HG02981 (cell line): ENCODE data around the gene PRDM5.
"Not testable (repeated sequence)": the region's sequence is repeated elsewhere in the genome, so short reads cannot be mapped to it uniquely, and the experiment has no call there.

Source experiments
- ATAC-seq: cut with Tn5 transposase; IDR thresholded peaks from one replicate; pipeline ENCODE4 v1.9.1; 2021; ENCODE audit warnings: mild to moderate bottlenecking, moderate library complexity; ENCODE audit not compliant: unreplicated experiment

The PRDM5 gene

DNA sequence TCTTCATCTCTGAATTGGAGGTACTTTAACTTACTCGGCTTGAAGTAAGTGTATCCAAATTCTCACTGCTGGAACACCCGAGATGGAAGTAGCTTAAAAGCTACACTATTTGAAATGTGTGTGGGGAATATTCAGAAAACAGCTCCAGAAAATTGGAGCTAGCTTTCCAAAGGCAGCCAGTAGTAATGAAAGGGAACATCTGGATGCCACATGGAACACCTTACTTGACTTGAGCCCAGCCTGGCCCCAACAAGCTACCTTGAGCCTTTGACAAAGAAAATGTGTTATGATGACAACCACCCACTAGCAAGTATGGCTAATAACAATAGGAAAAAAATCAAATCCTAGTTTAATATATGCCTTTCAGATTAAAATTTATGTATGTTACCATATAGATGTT, 161.5 kb downstream of the PRDM5 start:
- ATAC-seq, result no peak

DNA sequence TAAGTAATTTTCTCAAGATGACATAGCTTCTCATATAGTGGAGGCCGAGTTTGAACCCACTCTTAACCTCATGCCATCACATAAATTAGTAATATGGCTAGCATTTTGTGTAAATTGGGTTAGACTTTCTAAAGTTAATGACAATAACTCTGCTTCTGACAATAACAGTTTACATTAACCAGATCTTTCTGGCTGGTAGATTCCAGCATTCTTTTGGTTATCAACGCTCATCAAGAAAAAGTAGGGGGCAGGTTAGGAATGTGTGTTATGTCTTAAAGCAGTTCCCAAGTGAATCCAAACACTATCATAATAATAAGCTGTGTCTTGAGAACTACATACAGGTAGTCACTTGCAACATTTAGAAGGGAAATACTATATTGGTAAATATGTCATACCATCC, 162.5 kb downstream of the PRDM5 start:
- no peak for ATAC-seq

DNA sequence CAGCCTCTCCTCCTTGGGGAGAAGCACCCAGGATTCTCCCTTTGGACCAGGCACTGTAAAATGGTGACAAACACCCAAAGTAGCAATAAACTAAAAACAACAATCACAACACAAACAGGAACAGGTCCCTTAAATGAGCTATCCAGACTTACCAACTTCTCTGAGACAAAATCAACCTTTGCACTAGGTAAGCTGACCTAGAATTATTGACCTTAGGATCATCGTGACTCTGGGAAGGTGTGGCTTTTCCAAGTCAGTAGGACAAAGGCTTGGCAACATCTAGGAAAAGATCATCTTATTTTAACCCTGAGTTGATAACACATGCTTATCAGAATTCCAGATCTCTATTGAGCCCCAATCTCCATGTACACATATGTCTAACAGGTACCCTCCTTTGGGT, 166.7 kb downstream of the PRDM5 start:
- no peak for ATAC-seq

DNA sequence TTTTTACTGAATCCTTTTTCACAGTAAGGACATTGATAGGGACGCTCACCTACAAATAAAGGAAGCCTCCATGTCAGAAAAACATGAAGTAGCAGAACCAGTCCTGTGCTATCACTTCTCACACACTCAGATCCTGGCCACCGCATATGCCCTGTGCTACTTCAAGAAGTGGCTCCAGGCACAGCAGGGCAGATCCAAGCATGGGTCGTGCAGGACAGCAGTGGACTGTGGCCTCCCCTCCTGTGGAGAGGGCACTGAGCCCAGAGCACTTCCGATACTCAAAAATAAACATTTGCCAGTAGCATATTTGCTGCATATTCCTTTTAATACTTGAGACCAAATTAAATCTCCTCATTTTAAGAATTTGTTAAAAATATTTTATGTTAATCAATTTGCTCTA, 167.9 kb downstream of the PRDM5 start:
- no peak for ATAC-seq

DNA sequence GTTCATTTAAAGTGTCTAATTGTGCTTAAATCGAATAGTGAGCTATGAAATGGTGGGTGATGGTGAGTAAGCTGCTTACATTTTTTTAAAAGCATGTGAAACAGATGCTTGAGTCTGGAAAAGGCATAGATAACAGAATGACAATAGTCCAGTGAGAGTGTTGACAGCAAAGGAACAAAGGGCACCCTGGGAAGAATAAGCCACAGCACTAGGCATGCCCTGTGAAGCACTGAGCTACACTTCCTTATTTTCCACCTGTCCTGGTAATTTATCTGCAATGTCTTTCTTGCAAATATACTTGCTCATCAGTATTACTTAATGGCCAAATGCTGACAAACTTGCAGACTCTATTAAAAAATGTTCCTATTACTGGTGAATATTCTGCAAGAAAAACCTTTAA, 168.7 kb downstream of the PRDM5 start:
- ATAC-seq, result no peak

DNA sequence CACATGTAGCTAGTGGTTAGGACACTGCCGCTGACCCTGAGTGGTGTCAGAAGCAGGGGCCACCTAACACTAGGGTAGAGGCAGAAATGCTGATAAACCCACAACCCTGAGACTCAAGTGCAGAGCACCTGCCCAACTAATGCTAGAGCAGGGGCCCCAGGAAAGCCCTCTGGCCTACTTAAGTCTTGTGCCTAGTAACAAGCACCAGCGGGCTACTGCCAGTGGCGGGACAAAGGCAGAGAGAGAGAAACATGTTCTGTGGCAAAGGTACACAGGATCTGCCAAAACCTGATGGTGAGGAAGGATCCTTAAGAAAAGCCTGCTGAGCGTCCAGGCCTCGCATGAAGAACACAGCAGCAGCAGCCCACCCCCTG, 172.4 kb downstream of the PRDM5 start:
- ATAC-seq, result no peak

DNA sequence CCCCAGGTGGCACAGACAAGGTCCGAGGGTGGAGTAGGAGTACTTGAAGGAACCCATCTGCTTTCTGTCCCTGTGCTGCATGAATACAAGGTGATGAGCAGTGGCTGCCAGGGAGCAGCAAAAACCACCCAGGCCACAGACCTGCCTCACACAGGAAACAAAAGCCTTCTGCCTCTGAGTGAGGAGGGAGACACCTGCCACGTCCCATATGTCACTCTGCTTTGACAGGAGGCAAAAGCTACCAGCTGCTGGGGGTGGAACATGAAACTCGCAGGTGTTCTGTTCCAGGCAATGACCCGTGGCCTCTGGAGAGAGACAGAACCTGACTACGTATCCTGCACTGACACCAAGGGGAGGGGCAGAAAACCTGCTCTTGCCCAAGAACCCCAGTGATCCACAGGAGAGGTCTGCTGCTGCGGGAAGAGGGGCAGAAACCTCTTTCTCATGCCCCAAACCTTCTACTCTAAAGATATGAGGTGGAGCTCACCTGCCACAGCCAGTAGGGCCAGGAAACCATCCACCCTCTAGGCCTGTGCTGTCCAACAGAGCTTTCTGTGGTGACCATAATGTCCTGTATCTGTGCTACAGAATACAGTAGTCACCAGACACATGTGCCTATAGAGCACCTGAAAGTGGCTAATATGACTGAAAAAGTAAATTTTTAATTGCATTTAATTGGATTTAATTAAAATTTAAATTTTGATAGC, 172.9 kb downstream of the PRDM5 start:
- ATAC-seq, result peak; percentile 94

DNA sequence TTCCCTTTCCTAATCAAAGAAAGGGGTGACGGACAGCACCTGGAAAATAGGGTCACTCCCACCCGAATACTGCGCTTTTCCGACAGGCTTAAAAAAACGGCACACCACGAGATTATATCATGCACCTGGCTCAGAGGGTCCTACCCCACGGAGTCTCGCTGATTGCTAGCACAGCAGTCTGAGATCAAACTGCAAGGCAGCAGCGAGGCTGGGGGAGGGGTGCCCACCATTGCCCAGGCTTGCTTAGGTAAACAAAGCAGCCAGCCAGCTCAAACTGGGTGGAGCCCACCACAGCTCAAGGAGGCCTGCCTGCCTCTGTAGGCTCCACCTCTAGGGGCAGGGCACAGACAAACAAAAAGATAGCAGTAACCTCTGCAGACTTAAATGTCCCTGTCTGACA, 180.9 kb downstream of the PRDM5 start:
- not testable (repeated sequence) for ATAC-seq

DNA sequence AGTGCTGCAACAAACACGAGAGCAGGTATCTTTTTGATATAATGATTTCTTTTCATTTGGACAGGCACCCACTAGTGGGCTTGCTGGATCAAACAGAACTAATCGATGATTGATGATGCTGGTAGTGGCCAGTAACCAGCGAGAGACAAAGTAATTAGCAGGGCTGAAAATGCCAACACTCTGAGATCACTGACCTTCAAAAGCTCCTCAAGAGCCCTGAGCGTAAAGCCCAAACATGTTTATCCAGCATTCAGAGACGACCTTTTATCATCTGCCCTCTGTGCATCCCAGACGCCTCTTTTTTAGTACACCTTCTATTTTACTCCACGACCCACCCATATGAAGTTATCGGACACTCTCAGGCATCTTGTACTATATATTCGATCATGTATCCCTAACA, 186.2 kb downstream of the PRDM5 start:
- ATAC-seq, result no peak

DNA sequence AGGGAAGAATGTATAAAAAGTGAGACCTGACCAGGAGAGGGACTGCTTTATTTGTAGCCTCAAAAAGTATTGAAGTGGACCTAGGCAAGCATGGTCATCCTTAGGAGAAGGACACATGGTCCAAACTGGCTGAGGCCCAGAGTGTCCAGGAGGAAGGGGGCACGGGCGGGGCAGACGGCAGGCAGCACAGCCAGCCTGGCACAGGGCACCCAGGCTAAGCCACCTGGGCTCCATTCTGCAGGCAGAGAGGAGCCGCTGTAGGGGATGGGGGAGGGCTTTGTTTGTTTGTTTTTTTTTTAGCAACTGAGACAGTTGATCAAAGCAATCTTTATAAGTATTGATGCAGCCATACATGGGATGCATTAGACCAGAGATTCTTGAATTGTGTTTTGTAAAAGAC, 188.6 kb downstream of the PRDM5 start:
- no peak for ATAC-seq

DNA sequence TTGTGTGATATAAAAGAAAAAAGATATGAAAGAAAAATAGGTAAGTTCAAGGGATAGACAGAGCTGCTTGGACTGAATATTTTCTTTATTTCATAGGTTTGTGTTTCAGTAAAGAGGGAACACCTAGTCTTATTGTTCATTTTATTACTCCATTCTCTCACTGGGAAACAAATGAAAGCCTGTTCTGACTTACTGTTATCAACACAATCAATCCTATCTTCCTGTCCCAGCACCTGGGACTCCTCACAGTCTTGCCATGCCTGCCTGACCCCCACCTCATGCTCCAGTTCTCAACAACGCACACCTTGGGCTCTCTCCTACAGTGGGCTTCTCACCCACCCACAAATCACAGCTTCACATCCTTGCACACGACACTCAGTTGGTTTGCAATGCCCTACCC, 189.5 kb downstream of the PRDM5 start:
- no peak for ATAC-seq

DNA sequence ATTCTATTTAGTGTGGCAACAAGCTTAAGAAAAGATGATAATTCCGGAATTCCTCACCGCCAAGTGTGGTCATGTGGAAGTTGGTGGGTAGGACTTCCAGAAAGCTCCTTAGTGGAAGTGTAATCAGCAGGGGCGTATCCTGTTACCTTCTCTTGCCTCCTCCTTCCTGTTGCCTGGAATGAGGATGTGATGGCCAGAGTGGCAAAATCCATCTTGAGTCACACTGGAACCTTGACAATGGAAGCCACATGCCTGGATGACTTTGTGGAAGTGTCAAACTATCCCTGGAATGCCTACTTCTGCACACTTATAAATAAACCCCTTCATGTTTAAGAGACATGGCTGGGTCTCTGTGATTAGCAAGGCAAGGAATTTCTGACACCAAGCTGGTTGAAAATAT, 191.0 kb downstream of the PRDM5 start:
- ATAC-seq, result no peak

DNA sequence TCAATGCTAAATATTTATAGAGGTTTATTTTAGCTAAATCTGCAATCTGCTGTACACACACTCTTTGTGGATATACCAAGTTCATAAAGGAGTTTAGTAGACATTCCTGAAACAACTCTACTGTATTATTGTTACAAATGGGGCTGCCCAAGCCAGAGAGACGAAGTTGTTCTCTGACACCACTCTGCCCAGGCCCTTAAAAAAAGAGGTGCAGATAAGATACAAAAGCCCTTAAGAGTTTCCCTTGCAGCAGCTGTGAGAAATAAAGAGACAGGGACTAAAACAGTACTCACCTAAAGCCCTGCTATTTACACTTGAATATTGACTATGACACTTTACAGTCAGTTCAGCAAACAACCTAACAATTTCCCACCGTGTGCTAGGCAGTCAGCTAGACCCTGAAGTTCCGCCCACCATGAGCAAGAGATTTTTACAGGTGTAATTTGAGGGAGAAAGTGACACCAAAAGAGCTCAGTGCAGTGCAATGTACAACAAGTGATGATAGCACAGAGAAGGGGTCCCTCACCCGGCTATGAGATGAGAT, 191.7 kb downstream of the PRDM5 start:
- ATAC-seq, result no peak

DNA sequence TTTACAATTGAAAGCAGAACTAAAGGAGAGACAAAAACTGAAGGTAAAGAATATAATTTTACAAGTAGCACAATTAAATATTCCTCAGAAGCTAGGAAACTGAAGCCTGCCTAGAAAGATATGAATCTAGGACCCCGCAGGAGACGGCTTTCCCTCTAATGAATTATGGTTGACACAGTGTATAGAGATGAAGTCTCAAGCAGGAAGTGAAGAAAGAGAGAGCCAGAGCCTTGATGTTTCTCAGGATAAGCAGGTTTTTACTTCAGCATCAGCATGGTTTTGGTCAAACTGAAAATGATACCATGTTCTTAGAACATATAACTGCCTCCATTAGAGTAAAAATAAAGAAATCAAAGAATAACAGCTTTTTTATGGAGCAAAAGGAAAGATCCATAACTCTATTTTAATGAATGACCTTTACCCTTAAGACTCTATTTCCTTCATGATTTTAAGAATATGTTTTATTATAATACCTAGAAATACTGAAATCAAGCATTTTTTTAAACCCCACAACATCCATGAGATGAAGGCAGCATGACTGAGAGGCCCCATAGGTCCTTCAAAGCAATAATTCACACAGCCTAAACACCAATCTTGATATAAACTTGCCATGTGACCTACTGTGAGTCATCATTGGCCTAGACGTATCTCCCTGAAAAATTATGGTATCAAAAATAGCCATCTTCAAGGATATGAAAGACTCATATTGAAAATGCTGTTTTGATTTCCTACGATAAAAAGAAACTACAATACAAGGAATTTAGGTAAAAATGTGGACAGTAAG, 193.4 kb downstream of the PRDM5 start:
- no peak for ATAC-seq

DNA sequence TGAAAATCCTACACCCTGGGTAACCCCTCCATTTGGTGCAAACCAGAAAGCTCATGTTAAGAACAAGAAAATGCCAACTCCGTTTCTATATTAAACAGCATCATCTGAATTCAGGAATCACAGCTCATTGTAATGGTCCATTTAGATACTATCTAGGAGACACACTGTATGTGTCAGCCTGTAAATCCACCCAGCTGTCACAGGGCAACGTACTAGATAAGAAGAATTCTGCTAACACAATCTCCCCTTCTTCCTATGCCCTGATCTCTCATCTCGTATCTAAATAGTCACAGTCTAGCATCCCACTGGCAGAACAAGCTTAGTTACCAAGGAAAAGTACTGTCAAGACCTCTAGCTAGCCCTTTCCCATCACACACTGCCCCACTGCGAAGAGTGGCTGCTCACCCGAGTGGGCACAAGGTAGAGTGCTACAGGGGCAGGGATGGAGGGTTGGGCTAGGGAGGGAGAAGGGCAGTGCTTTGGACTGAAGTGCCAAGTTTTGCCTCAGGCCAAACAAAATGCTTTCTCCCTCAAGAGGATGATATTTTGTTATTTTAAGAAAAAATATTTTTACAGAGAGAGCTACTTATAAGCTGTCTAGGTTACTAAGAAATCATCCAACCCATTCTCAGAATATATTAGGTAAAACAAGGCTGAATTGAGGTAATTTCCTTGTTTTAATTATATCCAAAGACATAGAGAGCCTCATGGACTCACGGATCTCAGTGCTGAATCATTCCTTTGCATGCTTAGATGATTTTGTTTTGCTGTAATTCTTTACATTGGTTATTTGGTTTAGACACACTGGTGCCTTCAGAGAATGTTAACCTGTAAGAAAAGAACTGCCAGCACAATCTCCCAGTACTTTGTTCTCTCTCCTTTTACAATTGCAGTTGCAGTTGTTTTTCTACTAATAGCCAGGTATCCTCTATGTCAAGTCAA, 196.6 kb downstream of the PRDM5 start:
- no peak for ATAC-seq

DNA sequence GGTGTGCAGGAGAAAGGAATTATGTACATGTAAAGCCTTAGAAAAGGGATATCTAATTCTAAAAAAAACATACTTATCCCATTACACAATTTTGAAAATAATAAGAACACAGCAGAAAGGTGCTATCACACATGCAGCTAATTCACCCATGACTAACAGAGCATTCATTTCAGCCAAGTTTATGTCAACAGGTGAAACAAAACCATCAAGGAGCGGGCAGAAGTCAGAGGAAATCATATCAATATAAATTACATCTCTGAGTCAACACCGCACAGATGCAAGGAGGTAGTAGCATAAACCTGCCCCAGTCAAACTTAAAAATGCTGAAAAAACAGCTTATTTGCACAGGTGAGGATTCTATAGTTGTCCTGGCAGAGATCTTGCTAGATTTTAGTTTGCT, 197.9 kb downstream of the PRDM5 start:
- no peak for ATAC-seq

DNA sequence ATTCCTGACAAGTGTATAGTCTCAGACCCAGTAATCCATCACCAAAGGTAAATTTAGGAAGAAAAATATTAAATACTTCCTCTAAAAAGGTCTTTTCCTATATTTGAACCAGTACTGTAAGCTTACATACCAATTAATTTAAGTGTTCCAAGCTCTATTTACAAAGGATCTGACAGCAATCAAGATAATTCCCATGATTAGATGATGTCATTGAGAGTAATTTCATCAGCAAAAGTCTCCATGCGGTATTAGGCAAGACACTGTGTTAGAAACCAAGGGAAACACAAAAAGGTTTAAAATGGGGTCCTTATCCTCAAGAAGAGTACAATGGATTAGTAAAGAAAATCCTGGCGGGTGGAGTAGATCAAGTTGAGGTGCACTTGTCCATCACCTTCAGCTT, 198.5 kb downstream of the PRDM5 start:
- no peak for ATAC-seq

DNA sequence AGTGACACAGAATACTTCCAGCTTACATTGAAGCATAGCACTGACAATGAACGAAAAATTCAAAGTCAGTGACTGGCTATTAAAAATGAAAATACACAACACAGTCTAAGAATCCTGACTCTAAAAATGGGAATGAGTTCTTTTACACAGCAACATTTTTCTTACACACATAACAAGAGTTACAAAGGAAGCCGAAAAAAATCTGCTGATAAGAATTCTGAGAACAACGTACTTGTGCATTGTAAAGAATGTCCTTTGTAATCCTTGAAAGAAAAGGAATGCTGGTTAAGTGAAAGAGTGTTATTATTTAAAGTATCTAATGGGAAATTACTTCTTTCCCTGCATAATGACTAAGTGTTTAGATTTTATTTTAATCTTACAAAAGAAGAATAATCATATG, 199.4 kb downstream of the PRDM5 start:
- no peak for ATAC-seq

DNA sequence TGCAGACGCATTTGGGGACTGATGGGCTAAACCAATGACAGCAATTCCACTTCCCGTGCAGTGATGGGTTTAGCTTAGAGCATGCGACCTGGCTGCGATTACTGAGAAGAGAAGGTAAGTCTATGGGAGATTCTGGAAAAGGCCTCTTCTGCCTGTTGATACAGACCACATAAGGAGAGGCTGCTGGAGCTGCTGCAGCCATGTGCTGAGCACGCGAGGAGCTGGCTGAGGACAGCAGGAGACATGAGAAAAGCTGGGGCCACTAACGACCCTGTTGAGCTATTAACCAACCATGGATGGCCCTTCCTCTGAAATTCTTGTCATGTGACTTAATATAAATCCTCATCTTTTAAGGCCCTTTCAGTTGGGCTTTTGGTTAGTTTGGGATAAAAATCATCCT, 199.9 kb downstream of the PRDM5 start:
- ATAC-seq, result no peak

DNA sequence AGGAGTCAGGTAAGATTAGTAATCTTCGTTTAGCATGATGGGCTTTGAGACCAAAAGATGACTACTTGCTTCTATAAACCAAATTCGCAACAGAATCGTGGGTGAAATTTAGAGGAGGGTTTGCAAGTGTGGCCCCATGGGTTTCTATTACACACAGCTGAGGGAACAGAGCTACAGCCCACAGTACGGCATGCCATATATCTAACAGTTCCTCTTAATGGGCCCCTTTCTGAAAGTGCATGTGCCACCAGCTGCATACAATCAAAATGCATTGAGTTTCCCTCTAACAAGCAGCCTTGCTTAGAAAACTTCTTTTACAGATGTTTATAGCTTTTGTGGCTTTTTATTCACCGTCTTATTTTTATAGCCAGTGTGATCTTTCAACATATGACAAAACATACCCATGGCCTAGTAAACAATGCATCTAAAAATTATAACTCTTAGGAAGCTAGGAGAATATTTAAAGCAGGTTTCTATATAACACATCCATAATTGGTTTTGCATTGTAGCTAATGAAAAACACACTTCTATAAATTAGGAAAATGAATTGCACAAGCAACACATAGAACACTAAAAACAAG, 202.1 kb downstream of the PRDM5 start:
- ATAC-seq, result no peak

DNA sequence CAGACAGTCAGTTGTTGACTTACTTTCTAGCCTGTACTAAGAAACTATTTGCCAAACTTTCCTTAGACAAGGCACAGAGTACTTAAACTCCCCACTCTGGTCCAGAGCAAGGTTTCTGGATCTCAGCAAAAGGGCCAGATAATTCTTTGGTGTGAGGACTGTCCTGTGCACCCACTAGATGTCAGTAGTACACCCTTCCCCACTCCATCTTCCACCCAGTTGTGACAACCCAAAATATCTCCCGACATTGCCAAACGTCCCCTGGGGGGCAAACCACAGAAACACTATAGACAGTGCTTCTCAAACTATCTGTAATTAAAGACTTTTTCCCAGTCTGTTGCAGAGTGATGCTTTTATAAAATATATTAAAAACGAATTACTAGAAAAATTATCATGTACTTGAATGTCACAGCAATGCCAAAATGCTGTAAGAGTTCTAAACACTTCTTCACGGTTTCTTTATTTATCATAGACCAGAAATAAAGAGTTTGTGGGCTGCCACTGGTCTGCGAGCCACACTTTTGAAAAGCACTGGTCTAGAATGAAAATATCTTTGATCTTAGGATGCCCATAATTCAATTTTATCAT, 203.5 kb downstream of the PRDM5 start:
- peak; percentile 78 for ATAC-seq
